Smooth muscle cell (in vitro differentiated cells): ENCODE results near the gene KCNIP2. TPM values are rescaled to one million over a fixed set of nuclear protein-coding genes. Genes with fewer than 3 reads are reported as not detected.
"Not testable (repeated sequence)": the region's sequence is repeated elsewhere in the genome, so short reads cannot be mapped to it uniquely, and the experiment has no call there.

Experiments
- DNase-seq: peaks from one replicate; lab custom pipeline; 2025; ENCODE audit not compliant: unreplicated experiment; lab: John Stamatoyannopoulos, UW
- H2AFZ ChIP-seq: fragments of 200-600 bp; sonication (generic); 2 replicates; pipeline ENCODE4 v1.6.0; 2016; ENCODE audit warnings: antibody characterized with exemption, low read depth, mild to moderate bottlenecking
- H3F3A ChIP-seq: fragments of 200-600 bp; sonication (generic); 2 replicates; pipeline ENCODE4 v1.6.0; 2017; ENCODE audit warnings: antibody characterized with exemption, low read depth
- H3K27ac ChIP-seq: fragments of 200-600 bp; sonication (generic); 2 replicates; pipeline ENCODE4 v1.5.1; 2016; ENCODE audit warnings: low read depth, mild to moderate bottlenecking
- H3K27me3 ChIP-seq: fragments of 200-600 bp; sonication (generic); 2 replicates; pipeline ENCODE4 v1.6.1; 2016; ENCODE audit warnings: low read depth, mild to moderate bottlenecking
- H3K36me3 ChIP-seq: fragments of 200-600 bp; sonication (generic); 2 replicates; pipeline ENCODE4 v1.5.1; 2016; ENCODE audit warnings: low read depth
- H3K4me1 ChIP-seq: fragments of 200-600 bp; sonication (generic); 2 replicates; pipeline ENCODE4 v1.5.1; 2016; ENCODE audit warnings: low read depth
- H3K4me2 ChIP-seq: fragments of 200-600 bp; sonication (generic); 2 replicates; pipeline ENCODE4 v1.6.0; 2016; ENCODE audit warnings: mild to moderate bottlenecking
- H3K4me3 ChIP-seq: fragments of 200-600 bp; sonication (generic); 2 replicates; pipeline ENCODE4 v1.5.1; 2016; ENCODE audit warnings: mild to moderate bottlenecking
- H3K79me2 ChIP-seq: fragments of 200-600 bp; sonication (generic); 2 replicates; pipeline ENCODE4 v1.6.0; 2016; ENCODE audit warnings: low read depth, mild to moderate bottlenecking
- H3K9ac ChIP-seq: fragments of 200-600 bp; sonication (generic); 2 replicates; pipeline ENCODE4 v1.6.0; 2016; ENCODE audit warnings: low read depth
- H3K9me3 ChIP-seq: fragments of 200-600 bp; sonication (generic); replicated peaks from 2 replicates; pipeline ENCODE4 v1.5.1; 2016; ENCODE audit warnings: low read depth
- H4K20me1 ChIP-seq: fragments of 200-600 bp; sonication (generic); 2 replicates; pipeline ENCODE4 v1.6.0; 2016; ENCODE audit warnings: low read depth
- CTCF ChIP-seq: fragments of 200-600 bp; sonication (generic); IDR thresholded peaks from 2 replicates; pipeline ENCODE4 v1.5.1; 2017; ENCODE audit warnings: borderline replicate concordance, mild to moderate bottlenecking, antibody characterized with exemption; ENCODE audit not compliant: insufficient read depth, poor library complexity, severe bottlenecking
- WGBS: methylation state at CpG from one replicate; pipeline ENCODE4 v1.1.7; 2016; ENCODE audit warnings: low lambda C conversion rate; 5-methylcytosine and 5-hydroxymethylcytosine counted together
- polyA plus RNA-seq: library from polyadenylated mRNA; unstranded; fragments of >200 nt; fragmentation: Nextera tagmentation; extraction: Ambion mirVana; gene quantifications from 2 replicates; pipeline ENCODE4 v1.2.1, GENCODE V29; 2016
- total RNA-seq: library from RNA; depleted of rRNA; stranded (reverse); fragments of >200 nt; gene quantifications from 2 replicates; pipeline ENCODE4 v1.2.3, GENCODE V29; 2014

Gene KCNIP2
- total and polyA plus RNA-seq, 2 experiments from 2014 or later, result 0.87 to 3.9 TPM

GRCh38 chr10:101789686-101790085 lies 53.9 kb downstream of the KCNIP2 start:
- no peak overlapping the region for H3K4me2 ChIP-seq
- no peaks in the 10 kb centered on the region for H3K4me1 ChIP-seq
- no peak for DNase-seq
- H4K20me1 ChIP-seq, result peaks cover 72% of the 10 kb centered on the region
- peaks cover 7% of the 10 kb centered on the region for H3K79me2 ChIP-seq
- H3F3A ChIP-seq, result peaks cover 45% of the 10 kb centered on the region
- H2AFZ ChIP-seq, result no peak overlapping the region
- H3K36me3 ChIP-seq, result peaks cover 33% of the 10 kb centered on the region
- H3K27ac ChIP-seq, result no peak overlapping the region
- no peak overlapping the region for H3K9ac ChIP-seq
- TF ChIP-seq CTCF, result no peak
- no peaks in the 10 kb centered on the region for H3K9me3 ChIP-seq
- H3K4me3 ChIP-seq, result no peak overlapping the region
- WGBS, result 98% methylated on average over 7 of the region's 7 CpGs
- H3K27me3 ChIP-seq, result no peaks in the 10 kb centered on the region

GRCh38 chr10:101789231-101789630 lies 54.4 kb downstream of the KCNIP2 start:
- not testable (repeated sequence) for DNase-seq, H3K4me3 ChIP-seq, H3K79me2 ChIP-seq, H2AFZ ChIP-seq, H3K27me3 ChIP-seq, H3K4me1 ChIP-seq, H3K4me2 ChIP-seq, H3K9me3 ChIP-seq, H3K27ac ChIP-seq, H3K9ac ChIP-seq
- H4K20me1 ChIP-seq, result peaks cover 72% of the 10 kb centered on the region
- peaks cover 28% of the 10 kb centered on the region for H3K36me3 ChIP-seq
- peaks cover 45% of the 10 kb centered on the region for H3F3A ChIP-seq
- 97% methylated on average over 9 of the region's 9 CpGs for WGBS

DNA sequence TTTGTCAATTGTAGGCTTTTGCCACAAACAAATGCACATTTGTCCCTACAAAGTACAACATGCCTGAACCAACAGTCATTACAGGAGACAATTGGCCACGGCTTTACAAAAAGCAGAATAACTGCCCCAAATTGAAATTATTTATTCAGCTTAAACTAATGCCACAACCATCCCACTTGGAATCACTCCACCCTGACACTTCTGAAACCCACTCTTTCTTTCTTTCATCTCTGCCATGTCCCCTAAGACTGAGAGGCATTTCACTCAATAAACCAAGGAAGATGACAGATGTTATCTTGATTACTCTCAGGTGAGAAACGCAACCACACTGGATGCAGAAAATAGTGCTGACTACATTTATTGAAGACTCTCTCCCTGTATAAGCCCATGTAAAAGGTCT lies 57.8 kb downstream of the KCNIP2 start:
- H3K4me1 ChIP-seq, result peaks cover 10% of the 10 kb centered on the region
- peaks cover 39% of the 10 kb centered on the region for H3F3A ChIP-seq
- H3K4me2 ChIP-seq, result no peak overlapping the region
- H3K4me3 ChIP-seq, result no peak overlapping the region
- H3K9me3 ChIP-seq, result no peaks in the 10 kb centered on the region
- H4K20me1 ChIP-seq, result peaks cover 46% of the 10 kb centered on the region
- WGBS, result 93% methylated on average over 2 of the region's 2 CpGs
- H3K79me2 ChIP-seq, result no peaks in the 10 kb centered on the region
- no peaks in the 10 kb centered on the region for H3K27me3 ChIP-seq
- H3K9ac ChIP-seq, result no peak overlapping the region
- H2AFZ ChIP-seq, result no peak overlapping the region
- peaks cover 5% of the 10 kb centered on the region for H3K36me3 ChIP-seq
- no peak overlapping the region for H3K27ac ChIP-seq
- no peak for DNase-seq
- TF ChIP-seq CTCF, result no peak

DNA sequence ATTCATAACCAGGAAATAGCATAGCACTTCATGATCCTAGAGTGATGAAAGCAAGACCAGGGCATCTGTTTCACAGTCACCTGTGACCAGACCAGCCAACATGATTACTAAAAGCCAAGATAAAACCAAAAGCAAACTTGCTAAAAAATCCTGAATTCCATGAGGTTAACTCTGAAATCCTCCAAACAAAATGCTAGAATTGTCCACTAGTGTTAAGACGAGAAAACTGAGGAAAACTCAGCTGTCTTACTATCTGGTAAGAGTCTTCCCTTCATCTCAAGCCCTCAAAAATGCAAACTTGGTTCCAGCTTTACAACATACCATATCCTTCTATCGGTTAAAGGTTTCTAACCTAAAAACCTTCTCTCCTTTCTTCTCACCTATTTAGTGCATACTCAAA lies 59.0 kb downstream of the KCNIP2 start:
- peaks cover 46% of the 10 kb centered on the region for H4K20me1 ChIP-seq
- peak overlapping the region; percentile 92 for H3K4me2 ChIP-seq
- 95% methylated on average over 2 of the region's 2 CpGs for WGBS

More for the DNA sequence above, 59.0 kb downstream of the KCNIP2 start:
- Histone ChIP-seq H3K4me1 (peaks cover 15% of the 10 kb centered on the region), H3K9me3 (no peaks in the 10 kb centered on the region), H3K27me3 (peaks cover 3% of the 10 kb centered on the region), H3K36me3 (peaks cover 5% of the 10 kb centered on the region), H3K9ac (no peak overlapping the region), H3K79me2 (no peaks in the 10 kb centered on the region), H3K27ac (peak overlapping the region; percentile 56), H2AFZ (no peak overlapping the region), H3F3A (peaks cover 39% of the 10 kb centered on the region), H3K4me3 (no peak overlapping the region)
- no peak for TF ChIP-seq CTCF
- no peak for DNase-seq
